ENCODE measurements around the gene A3GALT2.

DNA sequence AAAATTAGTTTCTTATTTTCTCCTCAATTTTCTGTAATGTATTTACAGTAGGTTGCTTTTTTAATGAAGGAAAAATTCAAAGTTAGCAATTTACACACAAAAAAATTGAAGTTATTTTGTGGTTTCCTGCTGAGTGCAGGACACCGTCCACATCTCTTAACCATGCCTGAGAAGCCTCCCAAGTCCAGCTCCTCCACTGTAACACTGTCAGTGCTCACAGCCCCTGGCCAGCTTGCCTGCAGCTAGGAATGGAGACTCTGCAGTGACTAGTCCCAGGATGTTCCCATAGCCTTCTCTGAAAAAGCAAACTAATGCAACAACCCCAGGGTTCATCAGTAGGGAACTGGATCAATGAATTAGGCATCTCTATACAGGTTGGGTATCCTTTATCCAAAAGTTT lies 3.5 kb downstream of the A3GALT2 start:
- TF ChIP-seq GABPA (IDR thresholded peaks at IDR 0.05 in 1 of 2, conservative IDR thresholded peaks at IDR 0.05 in 1 of 2) (no peak), HNF4A (conservative IDR thresholded peaks at IDR 0.05) (no peak)
- TF ChIP-seq, protein P1, sequence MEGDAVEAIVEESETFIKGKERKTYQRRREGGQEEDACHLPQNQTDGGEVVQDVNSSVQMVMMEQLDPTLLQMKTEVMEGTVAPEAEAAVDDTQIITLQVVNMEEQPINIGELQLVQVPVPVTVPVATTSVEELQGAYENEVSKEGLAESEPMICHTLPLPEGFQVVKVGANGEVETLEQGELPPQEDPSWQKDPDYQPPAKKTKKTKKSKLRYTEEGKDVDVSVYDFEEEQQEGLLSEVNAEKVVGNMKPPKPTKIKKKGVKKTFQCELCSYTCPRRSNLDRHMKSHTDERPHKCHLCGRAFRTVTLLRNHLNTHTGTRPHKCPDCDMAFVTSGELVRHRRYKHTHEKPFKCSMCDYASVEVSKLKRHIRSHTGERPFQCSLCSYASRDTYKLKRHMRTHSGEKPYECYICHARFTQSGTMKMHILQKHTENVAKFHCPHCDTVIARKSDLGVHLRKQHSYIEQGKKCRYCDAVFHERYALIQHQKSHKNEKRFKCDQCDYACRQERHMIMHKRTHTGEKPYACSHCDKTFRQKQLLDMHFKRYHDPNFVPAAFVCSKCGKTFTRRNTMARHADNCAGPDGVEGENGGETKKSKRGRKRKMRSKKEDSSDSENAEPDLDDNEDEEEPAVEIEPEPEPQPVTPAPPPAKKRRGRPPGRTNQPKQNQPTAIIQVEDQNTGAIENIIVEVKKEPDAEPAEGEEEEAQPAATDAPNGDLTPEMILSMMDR (IDR thresholded peaks at IDR 0.05; ENCODE audit: low read depth, low read length, missing input control), result no peak
